Activated CD4-positive, alpha-beta memory T cell treated with anti-CD3 and anti-CD28 coated beads for 36 hours (primary cell): ENCODE measurements around the gene CYP2D6. TPM values are rescaled to one million over a fixed set of nuclear protein-coding genes. Genes with fewer than 3 reads are reported as not detected.
A peak's percentile ranks its signal among the peaks of the same experiment; 100 is the strongest.
"Not testable (repeated sequence)": the region's sequence is repeated elsewhere in the genome, so short reads cannot be mapped to it uniquely, and the experiment has no call there.

Experiments used
- CTCF ChIA-PET: fragments of 350-600 bp; sonication (Branson Sonifier 250); formaldehyde crosslinking; loops from one replicate; lab custom pipeline; 2021; ENCODE audit warnings: antibody characterized with exemption, inconsistent platforms; lab: Charles Lee
- POLR2A ChIA-PET: fragments of 350-600 bp; sonication (Branson Sonifier 250); formaldehyde crosslinking; loops from one replicate; lab custom pipeline; 2021; ENCODE audit warnings: antibody characterized with exemption; lab: Charles Lee
- DNase-seq: peaks from one replicate; pipeline ENCODE4 v3.0.0-alpha.2; 2020
- H3K27ac Mint-ChIP-seq: one replicate; pipeline ENCODE4 v1.8.0; 2021; ENCODE audit warnings: mixed read lengths
- H3K27me3 Mint-ChIP-seq: one replicate; pipeline ENCODE4 v1.8.0; 2021; ENCODE audit warnings: mixed read lengths
- H3K36me3 Mint-ChIP-seq: one replicate; pipeline ENCODE4 v1.8.0; 2021; ENCODE audit warnings: mixed read lengths
- H3K4me1 Mint-ChIP-seq: one replicate; pipeline ENCODE4 v1.8.0; 2021; ENCODE audit warnings: low read depth, mixed read lengths
- H3K4me3 Mint-ChIP-seq: one replicate; pipeline ENCODE4 v1.8.0; 2021; ENCODE audit warnings: mild to moderate bottlenecking, mixed read lengths
- H3K9me3 Mint-ChIP-seq: one replicate; pipeline ENCODE4 v1.8.0; 2021; ENCODE audit warnings: mixed read lengths
- intact Hi-C: fragments of 100-400 bp; cut with micrococcal nuclease; formaldehyde crosslinking; loops from one replicate; pipeline ENCODE4 v1.15.1; 2023
- total RNA-seq, 2 experiments: library from RNA; stranded (reverse); gene quantifications; one replicate each; pipeline ENCODE4 v1.2.3, GENCODE V29; 2021

Gene CYP2D6
- 1 to 10 TPM; 1.5 to 1.9 TPM for total RNA-seq

- H3K4me3 Mint-ChIP-seq, H3K4me1 Mint-ChIP-seq, CTCF ChIA-PET, H3K9me3 Mint-ChIP-seq, intact Hi-C loops, DNase-seq, H3K27me3 Mint-ChIP-seq, H3K36me3 Mint-ChIP-seq, H3K27ac Mint-ChIP-seq: not testable (repeated sequence)
- POLR2A ChIA-PET, result interaction anchor here (0.7 kb wide), 1 partner anchor 230 kb away, joined by 4 read pairs; no protein-coding TSS in a partner anchor
These were observed at the start of gene CYP2D6 for GRCh38 chr22:42130639-42131431. CYP2D6 (minus strand) TSS chr22:42130810; CDS start chr22:42130791, 19 bp downstream.

DNA sequence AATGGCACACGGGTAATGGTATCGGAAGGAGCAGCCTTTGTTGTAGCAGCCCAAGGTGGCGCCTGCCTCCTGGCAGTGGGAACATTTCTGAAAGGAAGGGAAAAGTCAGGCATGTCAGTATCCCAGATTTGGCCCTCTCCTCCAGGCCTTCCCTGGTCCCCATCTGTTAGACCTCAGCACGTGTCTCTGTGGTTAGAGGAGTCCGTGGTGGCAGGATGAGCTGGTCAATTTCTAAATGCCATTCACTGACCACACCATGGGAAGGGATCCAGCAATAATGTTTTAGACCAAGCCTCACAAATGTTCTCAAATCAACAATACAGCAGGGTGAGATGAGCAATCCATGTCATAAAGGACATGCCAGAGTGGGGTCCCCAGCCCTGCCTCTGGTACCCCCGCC, 49.0 kb upstream of the CYP2D6 start:
- intact Hi-C loops, result loop anchor here (1.0 to 5.0 kb wide), 4 partner anchors 23 to 133 kb away; partner anchors contain the start of gene NDUFA6
- H3K4me1 Mint-ChIP-seq, result peaks cover 86% of the 10 kb centered on the region
- no peak for DNase-seq
- ChIA-PET CTCF (no interaction called here), POLR2A (interaction anchor here (0.6 to 1.9 kb wide), 2 partner anchors 37 to 1264 kb away, joined by 3 to 4 read pairs; no protein-coding TSS in a partner anchor)
- no peaks in the 10 kb centered on the region for H3K9me3 Mint-ChIP-seq
- H3K27ac Mint-ChIP-seq, result peak overlapping the region; percentile 94
- peaks cover 22% of the 10 kb centered on the region for H3K36me3 Mint-ChIP-seq
- peak overlapping the region; percentile 61 for H3K4me3 Mint-ChIP-seq
- no peaks in the 10 kb centered on the region for H3K27me3 Mint-ChIP-seq

DNA sequence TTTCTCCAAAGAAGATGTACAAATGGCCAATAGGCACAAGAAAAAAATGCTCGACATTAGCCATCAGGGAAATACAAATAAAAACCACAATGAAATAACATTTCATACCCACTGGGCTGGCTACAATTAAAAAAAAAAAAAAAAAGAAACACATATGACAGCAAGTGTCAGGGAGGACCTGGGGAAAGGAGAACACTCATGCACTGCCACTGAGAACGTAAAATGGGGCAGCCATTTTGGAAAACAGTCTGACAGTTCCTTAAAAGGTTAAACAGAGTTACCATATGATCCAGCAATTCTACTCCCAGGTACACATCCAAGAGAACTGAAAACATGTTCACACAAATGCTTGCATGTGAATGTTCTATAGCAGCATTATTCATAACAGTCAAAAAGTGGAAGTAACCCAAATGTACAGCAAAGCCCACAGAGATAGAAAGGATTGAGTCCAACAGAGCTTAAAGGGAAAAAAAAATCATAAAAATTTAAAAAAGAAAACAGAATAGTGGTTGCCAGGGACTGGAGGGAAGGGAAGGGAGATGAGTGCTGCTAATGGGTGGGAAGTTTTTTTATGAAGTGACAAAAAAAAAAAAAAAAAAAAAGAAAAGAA, 48.4 kb upstream of the CYP2D6 start:
- DNase-seq, result no peak
- Mint-ChIP-seq H3K27me3 (no peaks in the 10 kb centered on the region), H3K9me3 (no peaks in the 10 kb centered on the region), H3K27ac (peak overlapping the region; percentile 56), H3K4me1 (peaks cover 86% of the 10 kb centered on the region), H3K4me3 (no peak overlapping the region), H3K36me3 (peaks cover 22% of the 10 kb centered on the region)
- intact Hi-C loops, result loop anchor here (5.0 kb wide), 1 partner anchor 133 kb away; no protein-coding TSS in a partner anchor
- ChIA-PET CTCF (interaction anchor here (1.1 kb wide), 2 partner anchors 88 to 190 kb away, joined by 3 read pairs; partner anchors contain the start of gene NDUFA6), POLR2A (interaction anchor here (0.7 to 1.9 kb wide), 2 partner anchors 38 to 482 kb away, joined by 3 to 4 read pairs; no protein-coding TSS in a partner anchor)

DNA sequence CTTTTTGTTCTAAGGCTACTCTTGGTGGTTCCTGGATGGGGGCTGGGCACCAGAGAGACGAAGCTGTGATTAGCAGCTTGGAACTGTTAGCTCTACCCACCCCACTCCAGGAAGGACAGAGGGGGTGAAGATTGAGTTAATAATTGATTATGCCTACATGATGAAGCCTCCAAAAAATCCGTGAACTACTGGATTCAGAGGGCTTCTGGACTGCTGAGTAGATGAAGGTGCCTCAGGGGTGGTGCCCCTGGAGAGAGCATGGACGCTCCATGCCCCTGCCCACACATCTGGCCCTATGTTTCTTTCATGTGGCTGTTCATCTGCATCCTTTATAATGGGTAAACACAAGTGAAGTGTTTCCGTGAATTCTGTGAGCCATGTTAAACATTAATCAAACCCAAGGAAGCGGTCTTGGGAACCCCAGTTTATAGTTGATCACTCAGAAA, 47.3 kb upstream of the CYP2D6 start:
- peaks cover 22% of the 10 kb centered on the region for H3K36me3 Mint-ChIP-seq
- H3K9me3 Mint-ChIP-seq, result no peaks in the 10 kb centered on the region
- peaks cover 84% of the 10 kb centered on the region for H3K4me1 Mint-ChIP-seq
- H3K27ac Mint-ChIP-seq, result peak overlapping the region; percentile 75
- H3K4me3 Mint-ChIP-seq, result peak overlapping the region; percentile 12
- POLR2A ChIA-PET, result interaction anchor here (0.7 kb wide), 1 partner anchor 88 kb away, joined by 4 read pairs; the partner anchor contains the start of gene NDUFA6
- no peaks in the 10 kb centered on the region for H3K27me3 Mint-ChIP-seq
- CTCF ChIA-PET, result interaction anchor here (0.7 to 1.1 kb wide), 2 partner anchors 87 to 91 kb away, joined by 3 read pairs; partner anchors contain the start of gene NDUFA6
- no peak for DNase-seq
- intact Hi-C loops, result loop anchor here (1.0 to 5.0 kb wide), 3 partner anchors 7 to 134 kb away; no protein-coding TSS in a partner anchor

- H3K9me3 Mint-ChIP-seq, result no peaks in the 10 kb centered on the region
- ChIA-PET CTCF (no interaction called here), POLR2A (no interaction called here)
- peaks cover 22% of the 10 kb centered on the region for H3K36me3 Mint-ChIP-seq
- no peaks in the 10 kb centered on the region for H3K27me3 Mint-ChIP-seq
- DNase-seq, result no peak
- no peak overlapping the region for H3K4me3 Mint-ChIP-seq
- intact Hi-C loops, result loop anchor here (5.0 kb wide), 1 partner anchor 136 kb away; no protein-coding TSS in a partner anchor
- peaks cover 84% of the 10 kb centered on the region for H3K4me1 Mint-ChIP-seq
- peak overlapping the region; percentile 30 for H3K27ac Mint-ChIP-seq
These were observed 45.8 kb upstream of the CYP2D6 start for GRCh38 chr22:42176255-42176915.

DNA sequence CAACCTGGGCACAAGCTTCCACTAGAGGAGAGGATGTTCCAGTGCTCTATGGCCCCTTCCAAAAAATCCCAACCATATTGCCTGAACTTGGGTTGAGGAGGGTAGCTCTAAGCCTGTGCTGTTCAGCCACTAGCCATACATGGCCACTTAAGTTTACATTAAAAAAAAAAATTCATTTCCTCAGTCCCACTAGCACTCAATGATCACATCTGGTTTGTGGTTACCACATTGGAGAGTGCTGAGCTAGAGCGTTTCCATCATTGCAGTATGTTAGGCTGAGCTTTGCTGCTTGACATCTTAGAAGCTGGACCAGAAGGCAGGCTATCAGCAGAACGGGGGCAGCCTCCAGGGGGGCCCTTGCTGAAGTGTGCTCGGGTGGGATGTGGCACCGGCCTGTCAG, 43.5 kb upstream of the CYP2D6 start:
- intact Hi-C loops, result no loop called here
- peak overlapping the region; percentile 13 for H3K27ac Mint-ChIP-seq
- no peak overlapping the region for H3K4me3 Mint-ChIP-seq
- POLR2A ChIA-PET, result interaction anchor here (1.0 kb wide), 1 partner anchor 84 kb away, joined by 7 read pairs; the partner anchor contains the start of gene NDUFA6
- H3K9me3 Mint-ChIP-seq, result no peaks in the 10 kb centered on the region
- DNase-seq, result peak; percentile 31
- no peaks in the 10 kb centered on the region for H3K27me3 Mint-ChIP-seq
- peaks cover 64% of the 10 kb centered on the region for H3K4me1 Mint-ChIP-seq
- H3K36me3 Mint-ChIP-seq, result peaks cover 25% of the 10 kb centered on the region
- CTCF ChIA-PET, result interaction anchor here (0.9 to 2.7 kb wide), 5 partner anchors 10 to 270 kb away, joined by 3 to 17 read pairs (median 3); no protein-coding TSS in a partner anchor

DNA sequence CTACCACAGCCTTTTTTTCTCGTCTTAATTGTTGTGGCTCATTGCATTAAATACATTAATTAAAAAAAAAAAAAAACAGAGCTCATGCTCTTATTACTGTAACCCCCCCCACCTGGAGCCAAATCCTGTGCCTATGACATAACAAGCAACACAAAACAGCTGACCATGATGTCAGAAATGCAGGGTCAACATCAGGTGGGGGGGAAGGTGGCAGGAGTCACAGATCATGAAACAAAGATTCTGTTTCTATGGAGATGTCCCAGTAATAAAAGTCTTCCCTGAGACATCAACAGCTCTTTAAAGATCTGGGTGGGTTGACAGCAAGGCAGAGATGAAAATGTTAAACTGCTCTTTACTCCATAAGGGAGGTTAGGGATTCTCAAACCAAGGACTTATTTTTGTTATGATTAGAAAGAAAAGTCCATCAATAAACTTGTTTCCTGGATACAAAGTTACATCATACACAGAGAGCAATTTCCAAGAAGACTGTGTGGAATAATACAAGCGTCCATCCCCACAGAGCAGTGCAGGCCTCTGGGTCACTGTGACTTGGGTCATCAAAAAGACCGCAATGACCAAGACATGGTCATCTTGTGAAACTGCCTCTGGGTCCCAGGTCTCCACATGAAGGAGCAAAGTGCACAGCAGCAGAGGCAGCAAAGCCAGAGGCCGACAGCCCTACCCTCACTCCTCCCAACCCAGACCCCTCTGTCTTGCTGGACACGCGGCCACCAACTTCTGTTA, 42.7 kb upstream of the CYP2D6 start:
- ChIA-PET CTCF (interaction anchor here (0.6 to 2.7 kb wide), 7 partner anchors 29 to 270 kb away, joined by 3 to 17 read pairs (median 3); no protein-coding TSS in a partner anchor), POLR2A (interaction anchor here (0.7 to 1.0 kb wide), 2 partner anchors 83 to 195 kb away, joined by 3 to 7 read pairs; partner anchors contain the start of gene NDUFA6)
- intact Hi-C loops, result no loop called here
- Mint-ChIP-seq H3K27me3 (no peaks in the 10 kb centered on the region), H3K4me1 (peaks cover 57% of the 10 kb centered on the region), H3K27ac (peak overlapping the region; percentile 13), H3K4me3 (no peak overlapping the region), H3K36me3 (peaks cover 21% of the 10 kb centered on the region), H3K9me3 (no peaks in the 10 kb centered on the region)
- DNase-seq, result no peak

DNA sequence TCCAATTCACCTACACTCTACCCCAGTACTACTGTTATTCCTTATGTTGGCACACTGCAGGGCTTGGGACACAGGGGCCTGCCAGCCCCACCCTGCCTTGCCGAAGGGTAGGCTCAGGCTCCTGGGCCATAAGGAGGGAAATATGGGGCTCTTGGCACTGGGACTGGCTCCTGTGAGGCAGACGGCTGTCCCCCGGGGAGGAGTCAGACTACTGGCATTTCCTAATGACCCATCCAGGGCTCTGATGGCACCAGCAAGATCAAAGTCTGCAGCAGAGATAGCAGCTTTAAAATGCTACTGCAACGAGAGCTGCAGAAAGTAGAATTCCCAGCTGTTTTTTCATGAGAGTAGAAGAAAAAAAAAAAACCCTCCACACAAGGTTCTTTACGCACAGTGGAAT, 42.2 kb upstream of the CYP2D6 start:
- intact Hi-C loops, result no loop called here
- Mint-ChIP-seq H3K27ac (no peak overlapping the region), H3K4me3 (no peak overlapping the region), H3K4me1 (peaks cover 52% of the 10 kb centered on the region), H3K36me3 (peaks cover 18% of the 10 kb centered on the region), H3K27me3 (no peaks in the 10 kb centered on the region), H3K9me3 (no peaks in the 10 kb centered on the region)
- DNase-seq, result no peak
- POLR2A ChIA-PET, result interaction anchor here (0.7 kb wide), 1 partner anchor 195 kb away, joined by 3 read pairs; no protein-coding TSS in a partner anchor
- CTCF ChIA-PET, result interaction anchor here (1.0 to 2.7 kb wide), 6 partner anchors 30 to 271 kb away, joined by 3 to 17 read pairs (median 3); no protein-coding TSS in a partner anchor

DNA sequence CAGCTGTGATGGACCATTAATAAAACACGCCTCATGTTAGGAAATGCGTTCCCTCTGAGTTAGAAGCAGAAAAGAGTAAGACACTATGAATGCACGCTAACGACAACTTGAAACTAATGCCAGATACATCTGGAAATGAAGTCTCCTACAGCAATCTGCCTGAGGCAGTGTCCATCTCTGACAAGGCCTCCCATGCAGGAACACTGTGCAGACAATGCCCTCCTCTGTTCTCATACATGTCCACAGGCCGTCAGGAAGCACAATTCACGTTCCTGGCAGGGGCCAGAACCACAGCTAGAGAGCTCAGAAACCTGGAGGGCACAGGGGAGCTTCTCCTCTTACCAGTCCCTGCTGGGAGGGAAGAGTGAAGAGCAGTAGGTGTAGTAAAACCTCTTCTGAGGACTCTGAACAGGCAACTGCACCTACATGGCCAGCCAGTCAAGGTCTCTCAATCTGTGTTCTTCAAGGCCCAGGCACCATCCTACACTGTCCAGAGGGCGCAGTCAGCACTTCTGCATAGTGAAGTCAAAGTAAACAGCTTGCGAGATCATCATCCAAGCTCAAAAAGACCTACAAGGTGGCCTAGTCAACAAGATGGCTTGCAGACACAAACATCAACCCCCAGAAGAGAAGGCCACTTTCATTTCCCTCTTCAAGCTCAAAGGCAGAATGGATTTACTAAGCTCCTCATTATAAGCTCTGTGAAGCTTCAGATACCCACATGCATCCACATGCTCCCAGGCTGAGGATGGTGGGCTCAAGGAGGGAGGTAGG, 41.5 kb upstream of the CYP2D6 start:
- POLR2A ChIA-PET, result interaction anchor here (0.7 kb wide), 1 partner anchor 196 kb away, joined by 3 read pairs; no protein-coding TSS in a partner anchor

GRCh38 chr22:42171417-42171816, 40.8 kb upstream of the CYP2D6 start:
- peaks cover 39% of the 10 kb centered on the region for H3K4me1 Mint-ChIP-seq
- no peak overlapping the region for H3K4me3 Mint-ChIP-seq
- ChIA-PET CTCF (interaction anchor here (0.8 to 2.9 kb wide), 2 partner anchors 240 to 267 kb away, joined by 3 to 25 read pairs; no protein-coding TSS in a partner anchor), POLR2A (no interaction called here)
- H3K36me3 Mint-ChIP-seq, result peaks cover 14% of the 10 kb centered on the region
- H3K9me3 Mint-ChIP-seq, result no peaks in the 10 kb centered on the region
- intact Hi-C loops, result no loop called here
- no peak for DNase-seq
- H3K27me3 Mint-ChIP-seq, result no peaks in the 10 kb centered on the region
- H3K27ac Mint-ChIP-seq, result no peak overlapping the region

More for the DNA sequence above, 41.5 kb upstream of the CYP2D6 start:
- Mint-ChIP-seq H3K9me3 (no peaks in the 10 kb centered on the region), H3K36me3 (peaks cover 14% of the 10 kb centered on the region), H3K4me1 (peaks cover 45% of the 10 kb centered on the region), H3K4me3 (no peak overlapping the region), H3K27me3 (no peaks in the 10 kb centered on the region), H3K27ac (peak overlapping the region; percentile 30)
- no peak for DNase-seq
- intact Hi-C loops, result no loop called here
- CTCF ChIA-PET, result interaction anchor here (0.6 to 2.9 kb wide), 6 partner anchors 30 to 272 kb away, joined by 3 to 25 read pairs (median 3); no protein-coding TSS in a partner anchor
